NCI-H146 treated with DMSO at 0.1 percent for 48 hours (cell line): ENCODE results near the gene VEGFA.

ENCODE experiments used
- DNase-seq: peaks from one replicate; lab custom pipeline; 2025; ENCODE audit not compliant: unreplicated experiment; lab: John Stamatoyannopoulos, UW

Gene VEGFA

DNA sequence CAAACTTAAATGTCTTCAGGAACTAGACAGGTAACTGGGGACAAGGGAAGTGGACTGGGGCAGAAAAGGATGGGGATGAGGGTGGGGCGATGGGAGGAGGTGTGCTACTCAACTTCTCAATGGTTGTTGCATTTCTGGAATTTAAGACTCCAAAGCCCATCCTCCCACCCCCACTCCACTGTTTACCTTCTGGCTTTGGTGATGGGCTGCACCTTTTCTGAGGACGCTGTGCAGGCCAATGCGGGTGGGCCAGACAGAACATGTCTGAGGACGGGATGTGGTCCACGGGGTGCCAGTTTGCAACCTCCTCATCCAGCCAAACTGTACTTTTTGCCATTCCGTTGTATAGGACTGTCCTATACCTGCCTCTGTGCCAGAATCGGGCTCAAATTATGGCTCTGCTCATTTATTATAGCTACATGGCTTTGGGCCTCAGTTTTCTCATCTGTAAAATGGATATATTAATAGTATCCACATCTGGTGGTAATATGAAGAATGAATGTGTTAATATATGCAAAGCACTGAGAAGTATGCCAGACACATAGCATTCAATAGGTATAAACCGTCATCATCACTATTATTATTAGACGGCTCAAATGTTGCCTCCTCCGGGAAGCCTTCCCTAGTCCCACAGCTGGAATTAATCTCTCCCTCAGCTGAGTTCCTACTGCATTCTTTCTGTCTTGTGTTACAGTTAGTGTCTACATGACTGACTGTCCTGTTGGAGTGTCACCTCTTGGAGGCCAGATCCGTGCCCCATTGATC is 31.0 kb upstream of the VEGFA start:
- DNase-seq, result no peak

DNA sequence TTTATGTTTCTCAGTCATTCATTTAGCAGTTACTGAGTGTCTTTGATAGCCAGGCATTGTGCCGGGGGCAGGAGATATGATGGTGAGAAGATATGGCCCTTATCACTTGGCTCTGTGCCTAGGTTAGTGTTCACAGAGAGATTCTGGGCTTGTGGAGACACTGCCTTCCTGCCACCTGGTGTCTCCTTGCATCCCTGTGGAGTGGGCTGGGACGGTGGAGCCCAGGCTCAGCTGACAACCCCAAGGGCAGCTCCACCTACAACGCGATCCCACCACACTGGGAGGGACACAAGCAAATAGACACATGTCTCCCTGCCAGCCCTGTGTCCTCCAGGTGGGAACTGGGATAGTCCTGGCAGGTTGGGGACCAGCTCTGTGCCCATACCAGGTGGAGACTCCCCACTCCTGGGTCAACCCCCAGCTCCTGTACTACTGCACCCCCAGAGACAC is 30.3 kb upstream of the VEGFA start:
- no peak for DNase-seq

DNA sequence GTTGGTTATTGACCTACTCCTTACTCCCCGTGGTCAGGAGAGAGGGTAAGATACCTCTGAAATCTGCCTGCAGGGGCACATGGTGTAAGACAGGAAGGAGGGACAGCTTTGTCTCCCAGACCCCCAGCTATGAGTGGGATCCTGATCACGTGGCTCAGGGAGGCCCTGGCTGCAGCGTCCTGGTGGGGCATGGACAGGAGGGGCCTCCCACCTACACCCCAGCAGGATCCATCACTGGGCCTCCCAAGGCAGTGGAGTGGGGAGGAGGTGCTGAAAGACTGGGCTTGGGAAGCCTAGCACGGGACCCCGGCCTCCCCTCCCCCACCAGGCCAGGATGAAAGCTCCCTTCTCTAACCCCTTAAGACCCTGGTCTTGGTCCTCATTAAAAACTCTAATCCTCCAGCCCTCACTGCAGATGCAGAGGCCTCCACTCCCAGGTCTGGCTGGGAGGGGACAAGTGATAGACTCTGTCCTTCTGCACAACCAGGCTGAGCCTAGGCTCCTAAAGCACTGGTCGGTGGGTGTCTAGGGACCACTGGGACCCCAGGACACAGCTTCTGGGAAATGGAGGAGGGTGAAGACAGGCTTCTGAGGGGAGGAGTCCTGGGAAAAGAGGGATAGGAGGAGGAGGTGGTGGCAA is 29.6 kb upstream of the VEGFA start:
- no peak for DNase-seq

DNA sequence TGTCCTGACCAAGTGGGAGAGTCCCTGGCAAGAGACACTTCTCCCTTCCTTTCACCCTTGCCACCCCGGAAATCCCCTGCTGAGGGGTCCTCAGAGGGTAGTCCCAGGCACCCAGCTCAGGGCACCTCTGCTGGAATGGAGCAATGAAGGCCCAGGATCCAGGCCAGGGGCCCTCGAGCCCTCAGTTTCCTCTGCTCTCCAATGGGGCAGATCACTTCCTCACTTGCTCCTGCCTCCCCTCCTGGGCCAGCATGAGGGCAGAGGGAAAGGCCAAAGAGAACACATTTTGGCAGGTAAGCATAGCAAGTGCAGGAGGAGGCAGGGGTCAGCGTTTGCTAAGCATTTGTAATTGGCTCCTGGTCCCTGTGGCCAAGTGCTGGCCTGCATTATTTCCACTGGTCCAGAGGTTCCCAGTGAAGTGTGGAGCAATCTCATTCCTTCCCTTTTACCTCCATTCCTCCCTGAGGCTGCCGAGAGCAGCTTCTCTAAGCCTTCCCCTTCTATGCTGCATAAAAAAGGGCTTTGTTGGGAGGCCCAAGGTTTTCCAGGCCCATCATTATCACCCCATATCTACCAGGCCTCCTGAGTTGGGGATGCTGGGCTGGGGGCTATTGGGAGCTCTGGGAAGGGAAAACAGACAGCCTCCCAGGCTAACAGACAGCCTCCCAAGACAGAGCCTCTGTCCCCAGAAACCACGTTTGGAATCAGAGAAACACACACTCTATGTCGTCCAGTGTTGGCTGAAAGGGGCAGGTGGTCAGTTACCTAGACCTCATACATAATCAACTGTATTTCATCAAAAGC is 28.8 kb upstream of the VEGFA start:
- no peak for DNase-seq

DNA sequence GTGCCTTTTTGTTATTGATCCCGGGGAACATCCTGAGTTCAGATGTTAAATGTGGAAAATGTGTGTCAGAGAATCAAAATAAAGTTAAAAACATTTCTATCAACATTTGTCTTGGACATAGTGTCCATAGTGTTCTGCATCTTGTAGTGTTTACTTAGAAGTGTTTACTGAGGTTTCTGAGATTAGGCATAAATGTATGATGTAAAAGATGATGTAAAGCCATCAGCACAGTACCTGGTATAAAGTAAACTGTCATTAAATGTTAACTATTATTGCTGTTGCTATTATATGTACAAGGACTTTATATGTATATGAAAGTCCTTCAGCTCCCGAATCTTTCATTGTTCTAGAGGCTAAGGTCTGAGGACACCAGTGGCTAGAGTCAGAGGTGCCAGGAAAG is 28.2 kb upstream of the VEGFA start:
- peak; percentile 52 for DNase-seq

DNA sequence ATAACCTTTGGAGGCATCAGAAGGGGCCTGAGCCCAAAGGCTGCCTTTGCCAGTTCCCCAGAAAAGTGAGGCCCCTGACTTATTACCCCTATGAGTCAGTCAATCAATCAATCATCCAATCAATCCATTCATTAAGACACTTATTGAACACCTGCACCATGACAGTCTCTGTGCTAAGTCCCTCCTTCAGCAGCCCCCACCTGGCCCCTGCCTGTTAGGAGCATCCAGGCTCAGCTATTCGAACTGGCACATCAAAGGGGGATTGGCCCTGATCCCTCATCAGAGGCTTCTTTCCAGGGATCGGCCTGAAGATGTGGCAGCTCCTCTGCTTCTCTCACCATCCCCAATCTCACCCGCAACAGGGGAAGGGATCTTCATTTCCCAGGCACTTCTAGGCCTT is 27.7 kb upstream of the VEGFA start:
- DNase-seq, result no peak

DNA sequence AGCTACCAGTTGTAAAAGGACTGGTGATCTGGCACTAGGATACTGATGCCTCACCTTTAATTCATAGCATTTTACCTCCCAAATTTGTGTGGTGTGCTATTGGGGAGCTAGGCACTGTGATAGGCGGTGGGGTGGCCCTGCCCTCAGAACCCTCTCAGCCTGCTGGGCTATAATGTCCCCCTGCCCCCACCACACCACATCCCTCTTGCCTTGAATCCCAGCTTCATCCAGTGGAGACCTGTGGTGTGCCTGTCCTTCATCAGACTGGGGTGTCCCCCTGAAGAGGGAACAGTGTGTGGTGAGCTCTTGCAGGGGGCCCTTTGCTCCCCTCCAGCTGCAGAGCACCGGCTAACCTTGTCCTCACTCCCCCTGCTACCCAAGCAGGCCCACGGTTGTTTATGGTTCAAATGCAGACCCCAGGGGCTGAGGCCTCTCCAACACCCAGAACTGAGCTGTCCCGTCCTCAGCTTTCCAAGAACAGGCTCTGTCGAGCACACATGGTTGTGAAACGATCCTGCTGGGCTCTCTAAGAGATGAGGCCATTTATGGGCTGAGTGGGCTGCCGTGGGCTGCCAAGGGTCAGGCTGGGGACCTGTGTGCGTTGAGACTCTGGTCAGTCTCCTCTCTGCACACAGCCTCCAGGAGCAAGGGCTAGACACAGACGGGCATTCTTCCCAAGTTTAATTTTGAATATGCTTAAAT is 26.9 kb upstream of the VEGFA start:
- DNase-seq, result no peak

DNA sequence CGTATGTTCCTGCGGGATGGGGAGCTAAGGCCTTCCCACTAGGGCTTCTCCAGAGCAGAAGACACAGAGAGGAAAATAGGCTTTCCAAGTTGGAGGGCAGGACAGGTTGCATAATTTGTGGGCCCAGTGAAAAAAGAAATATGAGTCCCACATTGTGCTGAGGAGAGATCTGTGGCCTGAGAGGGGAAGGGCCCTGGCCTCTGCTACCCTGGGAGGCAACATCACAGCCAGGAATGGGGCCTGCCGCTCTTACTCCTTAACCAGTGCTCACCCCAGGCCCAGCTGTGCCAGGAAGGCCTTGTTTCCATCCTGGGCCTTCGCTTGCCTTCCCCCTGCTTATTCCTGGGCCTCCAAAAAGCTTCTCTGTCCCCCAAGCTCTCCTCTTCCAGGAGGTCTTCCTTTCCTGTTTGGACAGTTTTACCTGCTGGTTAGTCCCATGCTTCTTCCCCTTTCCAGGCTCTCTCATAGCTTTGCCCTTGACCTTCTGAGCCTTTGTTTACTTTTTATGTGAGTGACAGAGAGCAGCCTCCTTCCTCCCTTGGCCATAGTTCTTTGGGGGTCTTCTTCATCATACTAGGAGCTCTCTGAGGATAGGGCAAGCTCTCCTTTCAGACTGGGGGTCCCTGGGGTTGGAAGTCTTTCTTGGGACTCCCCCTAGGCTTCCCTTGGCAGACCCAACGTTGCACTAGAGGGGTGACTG is 26.2 kb upstream of the VEGFA start:
- no peak for DNase-seq

DNA sequence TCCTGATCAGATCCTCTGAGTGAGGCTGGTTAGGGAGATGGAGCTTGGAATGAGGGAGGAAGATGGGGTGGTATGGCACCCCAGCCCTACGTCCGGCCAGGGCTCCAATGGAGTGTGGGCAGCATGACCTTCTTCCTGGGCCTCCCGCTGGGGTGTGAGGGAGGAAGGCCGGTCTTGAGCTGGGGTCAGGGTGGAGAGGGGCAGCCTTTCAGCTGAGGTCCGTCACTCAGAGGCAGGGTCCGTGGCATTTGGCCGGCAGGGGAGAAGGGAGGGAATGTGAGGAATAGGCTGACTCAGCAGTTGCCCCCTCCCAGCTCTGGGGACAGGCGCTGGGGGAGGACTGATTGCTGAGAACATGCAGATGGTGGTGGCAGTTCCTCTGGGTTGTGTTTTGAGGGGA is 25.5 kb upstream of the VEGFA start:
- DNase-seq, result no peak

DNA sequence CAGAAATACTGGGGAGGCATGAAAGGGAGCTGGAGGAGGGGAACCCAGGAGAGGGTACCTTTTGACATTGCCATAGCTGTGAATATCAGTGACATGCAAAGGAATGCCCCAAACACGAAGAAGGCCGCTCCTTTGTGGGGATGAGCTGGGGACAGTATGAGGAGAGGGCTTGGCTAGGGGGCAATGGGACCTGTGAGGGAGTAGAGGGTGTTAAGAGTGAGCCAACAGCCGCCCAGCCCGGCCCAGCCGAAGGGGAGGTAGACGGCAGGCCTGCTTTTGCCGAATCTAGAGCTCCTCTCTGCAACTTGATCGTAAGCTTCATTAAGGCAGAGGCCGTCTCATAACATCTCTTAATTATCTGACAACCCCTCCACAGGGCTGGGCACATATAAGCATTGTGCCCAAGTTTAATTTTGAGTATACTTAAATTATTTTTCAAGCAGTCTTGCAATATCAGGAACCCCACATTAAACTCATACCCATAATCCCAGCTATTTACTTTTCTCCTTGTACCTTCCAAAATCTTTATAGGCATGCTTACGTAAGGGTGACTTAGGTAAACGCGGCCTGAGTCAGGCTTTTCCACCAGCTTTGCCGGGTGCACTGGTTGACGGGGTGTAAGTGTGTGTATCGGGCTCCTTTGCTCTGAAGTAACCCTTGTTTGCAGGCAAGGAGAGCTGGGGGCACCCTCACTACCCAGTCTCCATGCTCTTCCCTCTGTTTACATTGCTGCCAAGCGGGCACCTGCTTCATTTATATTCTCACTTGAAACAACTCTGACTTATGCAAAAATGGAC is 24.9 kb upstream of the VEGFA start:
- no peak for DNase-seq

DNA sequence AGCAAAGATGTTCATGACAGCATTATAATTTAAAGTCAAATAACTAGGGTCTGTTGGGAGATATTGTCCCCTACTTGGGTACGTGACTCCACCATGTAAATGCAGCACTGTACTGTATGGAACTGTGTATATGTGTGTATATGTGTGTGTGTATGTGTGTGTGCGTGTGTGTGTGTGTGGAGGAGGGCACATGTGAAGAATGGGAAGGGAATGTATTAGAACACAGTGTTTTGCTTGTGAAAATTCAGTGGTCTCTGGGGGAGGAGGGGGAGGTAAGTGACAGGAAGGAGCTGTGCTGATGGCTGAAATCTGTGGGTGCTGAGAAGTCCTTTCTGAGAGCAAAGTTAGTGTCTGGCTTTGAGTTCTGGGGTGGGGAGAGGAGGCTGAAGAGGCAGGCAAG is 23.9 kb upstream of the VEGFA start:
- no peak for DNase-seq

DNA sequence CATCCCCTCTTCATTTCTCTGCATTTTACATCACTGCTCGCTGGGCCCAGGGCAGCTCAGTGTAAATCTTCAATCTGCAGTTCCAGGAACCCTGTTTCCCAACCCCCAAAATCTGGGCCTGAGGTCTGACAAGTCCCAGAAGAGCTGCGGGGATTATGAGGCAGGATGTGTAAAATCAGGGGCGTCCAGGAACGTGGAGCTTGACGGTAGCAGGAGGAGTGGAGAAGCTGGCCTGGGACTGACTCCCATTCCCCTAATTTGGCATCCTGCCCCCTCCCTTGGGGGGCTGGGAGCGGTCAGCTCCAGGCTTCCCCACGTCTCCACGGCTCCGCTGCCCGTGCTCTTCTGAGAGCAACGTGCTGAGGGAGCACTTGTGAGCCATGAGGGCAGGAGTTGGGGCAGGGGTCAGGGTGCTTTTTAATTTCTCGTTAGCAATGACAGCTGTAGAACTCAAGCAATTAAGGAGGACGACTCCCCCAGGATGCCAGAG is 23.4 kb upstream of the VEGFA start:
- no peak for DNase-seq

DNA sequence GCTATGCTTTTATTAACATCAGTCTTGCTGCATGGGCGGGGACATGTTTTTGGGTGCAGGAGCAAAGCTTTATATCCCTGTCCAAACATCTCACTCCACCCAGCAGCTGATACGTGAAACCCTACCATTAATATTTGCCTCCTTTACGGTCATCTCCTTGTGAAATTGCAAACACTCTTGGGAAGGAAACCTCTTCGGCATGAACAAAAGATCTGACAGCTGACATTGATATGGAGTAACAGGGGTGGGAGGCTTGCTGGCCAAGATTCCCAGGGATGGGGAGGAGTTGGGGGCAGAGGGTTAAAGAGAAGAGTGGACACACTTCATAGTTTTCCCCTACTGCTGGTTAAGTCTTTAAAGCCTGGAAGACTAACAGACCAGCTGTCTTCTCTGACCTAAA is 22.2 kb upstream of the VEGFA start:
- DNase-seq, result no peak

DNA sequence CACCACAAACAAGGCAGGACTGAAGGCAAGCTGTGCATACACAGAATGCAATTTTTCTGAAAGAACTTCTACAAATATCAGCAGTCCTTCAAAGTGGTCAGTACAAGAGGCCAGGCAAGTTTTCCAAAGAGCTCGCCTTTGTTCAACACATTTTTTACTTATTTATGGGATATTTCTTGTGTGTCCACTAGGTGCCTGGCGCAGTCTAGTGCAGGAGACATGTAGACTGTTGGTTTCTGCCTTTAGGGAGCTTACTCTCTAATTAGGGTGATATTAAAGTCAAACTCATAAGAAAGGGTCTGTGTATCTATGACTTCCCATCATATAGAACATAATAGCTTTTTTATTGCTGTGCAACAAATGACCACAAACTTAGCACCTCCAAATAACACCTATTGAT is 21.2 kb upstream of the VEGFA start:
- no peak for DNase-seq

DNA sequence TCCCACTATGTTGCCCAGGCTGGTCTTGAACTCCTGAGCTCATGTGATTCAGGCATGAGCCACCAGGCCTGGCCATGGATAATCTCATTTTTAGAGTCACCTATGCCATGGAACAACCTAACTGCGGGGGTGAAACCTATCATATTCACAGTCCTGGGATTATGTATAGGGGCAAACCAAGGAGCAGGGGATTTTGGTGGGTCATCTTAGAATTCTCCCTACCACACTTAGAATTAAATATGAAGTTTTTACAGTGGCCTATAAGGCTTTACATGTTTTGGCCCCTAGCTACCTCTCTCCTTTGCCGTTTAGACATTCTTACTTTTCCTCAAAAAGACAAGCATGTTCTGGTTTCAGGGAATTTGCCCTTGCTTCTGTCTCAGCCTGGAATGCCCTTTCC is 20.6 kb upstream of the VEGFA start:
- DNase-seq, result no peak

DNA sequence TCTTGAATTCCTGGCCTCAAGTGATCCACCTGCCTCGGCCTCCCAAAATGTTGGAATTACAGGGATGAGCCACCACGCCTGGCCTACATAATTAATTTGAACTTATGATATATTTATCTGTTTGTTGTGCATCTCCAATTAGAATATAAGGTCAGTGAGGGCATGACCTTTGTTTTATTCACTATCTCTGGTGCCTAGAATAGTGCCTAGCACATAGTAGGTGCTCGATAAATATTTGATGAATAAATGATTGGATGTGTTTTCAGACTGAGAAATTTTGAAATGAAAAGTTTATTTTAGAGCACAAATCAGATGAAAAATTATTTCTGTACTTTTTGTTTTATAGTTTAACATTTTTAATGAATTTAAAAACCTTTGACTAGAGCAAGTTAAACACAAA is 19.4 kb upstream of the VEGFA start:
- DNase-seq, result no peak

DNA sequence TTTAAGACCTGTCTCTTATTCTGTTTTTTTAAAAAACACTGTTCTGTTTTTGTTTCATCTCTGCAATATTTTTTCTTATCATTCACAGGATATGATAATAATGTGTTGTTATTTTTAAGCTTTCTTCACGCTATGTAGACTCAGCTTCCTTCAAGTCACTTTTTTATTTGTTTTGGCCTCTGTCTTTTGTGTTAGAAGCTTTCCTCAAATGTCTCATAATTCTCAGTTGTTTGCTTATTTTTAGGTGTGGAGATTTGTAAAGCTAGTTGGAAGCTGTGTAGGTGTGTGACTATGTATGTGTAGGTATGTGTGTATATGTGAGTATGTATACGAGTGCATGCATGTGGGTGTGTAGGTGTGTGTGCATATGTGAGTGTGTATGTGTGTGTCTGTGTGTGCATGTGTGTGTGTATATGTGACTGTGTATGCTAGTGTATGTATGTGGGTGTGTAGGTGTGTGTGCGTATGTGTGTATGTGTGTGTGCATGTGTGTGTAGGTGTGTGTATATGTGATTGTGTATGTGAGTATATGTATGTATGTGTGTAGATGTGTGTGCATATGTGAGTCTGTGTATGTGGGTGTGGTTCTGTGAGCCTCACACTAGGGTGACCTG is 16.3 kb upstream of the VEGFA start:
- DNase-seq, result no peak

DNA sequence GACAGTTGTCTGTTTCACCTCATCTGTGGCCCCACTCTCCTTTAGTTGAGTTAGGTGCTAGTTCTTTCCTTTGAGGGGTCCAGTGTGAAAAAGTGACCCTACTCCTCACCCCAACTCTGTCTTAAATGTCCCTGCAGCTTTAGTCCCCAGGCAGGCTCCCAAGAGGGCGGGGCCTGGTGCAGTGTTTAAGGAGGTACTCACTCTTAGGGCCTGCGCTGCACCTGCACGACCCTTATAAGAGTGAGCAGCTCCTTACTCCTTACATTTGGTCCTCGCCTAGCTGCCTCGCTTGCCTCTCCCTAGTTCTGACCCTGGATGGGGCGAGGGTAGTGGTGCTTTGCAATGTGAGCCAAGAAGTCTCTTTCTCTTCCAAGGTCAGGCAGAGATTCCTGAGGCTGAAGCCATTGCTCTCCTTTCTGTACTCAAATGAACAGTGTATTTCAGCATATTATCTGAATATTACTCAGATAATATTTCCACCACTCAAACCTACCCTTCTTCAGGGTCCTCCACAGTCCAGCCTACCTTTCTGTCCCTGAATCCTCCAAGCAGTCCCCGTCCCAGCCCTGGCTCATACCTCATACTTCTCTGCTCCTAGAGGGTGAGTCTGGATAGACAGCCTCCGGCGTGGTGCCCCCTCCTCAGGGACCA is 11.9 kb upstream of the VEGFA start:
- DNase-seq, result no peak

DNA sequence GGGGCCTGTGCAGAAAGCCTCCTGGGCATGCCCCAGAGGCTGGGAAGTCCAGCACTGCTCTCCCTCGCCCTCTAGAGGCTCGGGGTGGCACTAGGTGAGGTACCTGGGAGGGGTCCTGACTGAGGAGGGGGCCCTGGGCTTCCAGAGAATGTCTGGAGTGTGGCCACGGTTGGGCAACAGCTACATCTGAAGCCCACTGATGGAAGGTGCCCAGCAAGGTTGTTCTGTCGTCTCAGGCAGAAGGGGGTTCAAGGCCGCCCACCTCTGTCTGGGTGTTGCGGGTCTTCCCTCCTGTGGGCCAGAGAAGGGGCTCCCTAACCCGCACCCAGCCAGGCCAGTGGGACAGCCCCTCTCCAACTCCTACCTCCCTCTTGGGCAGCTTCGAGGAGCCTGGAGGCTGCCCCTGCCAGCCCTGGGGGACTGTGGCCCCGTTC is 11.4 kb upstream of the VEGFA start:
- no peak for DNase-seq
